Measurements from ENCODE around the gene NECTIN1.

GRCh38 chr11:119776031-119776636, 47.1 kb upstream of the NECTIN1 start:
- TF ChIP-seq CTCF (IDR thresholded peaks at IDR 0.05; ENCODE audit: low read depth, low read length) (no peak), POLR2A (IDR thresholded peaks at IDR 0.05; ENCODE audit: extremely low read depth, insufficient read length) (no peak), MAX (IDR thresholded peaks at IDR 0.05; ENCODE audit: low read depth, low read length) (no peak), MYC (IDR thresholded peaks at IDR 0.05; ENCODE audit: low read depth, low read length) (no peak)
